Activated CD4-positive, alpha-beta T cell treated with anti-CD3 and anti-CD28 coated beads for 48 hours (primary cell): ENCODE results near the gene SLC22A3.
"Not testable (repeated sequence)": the region's sequence is repeated elsewhere in the genome, so short reads cannot be mapped to it uniquely, and the experiment has no call there.

Source experiments
- DNase-seq: peaks from one replicate; pipeline ENCODE4 v3.0.0-alpha.2; 2020

The SLC22A3 gene

GRCh38 chr6:160420253-160420968 is 72.2 kb downstream of the SLC22A3 start:
- no peak for DNase-seq

GRCh38 chr6:160420969-160421556 is 72.9 kb downstream of the SLC22A3 start:
- DNase-seq: no peak

GRCh38 chr6:160421854-160422253 is 73.7 kb downstream of the SLC22A3 start:
- DNase-seq: no peak

GRCh38 chr6:160424256-160424655 is 76.1 kb downstream of the SLC22A3 start:
- no peak for DNase-seq

- no peak for DNase-seq
These were observed 78.0 kb downstream of the SLC22A3 start for GRCh38 chr6:160426136-160426535.

- DNase-seq: no peak
These were observed 79.3 kb downstream of the SLC22A3 start for GRCh38 chr6:160427312-160428068.

- no peak for DNase-seq
These were observed 79.9 kb downstream of the SLC22A3 start for GRCh38 chr6:160428069-160428430.

GRCh38 chr6:160428818-160429619 is 80.8 kb downstream of the SLC22A3 start:
- DNase-seq: no peak

- no peak for DNase-seq
These were observed 81.4 kb downstream of the SLC22A3 start for GRCh38 chr6:160429620-160429895.

- DNase-seq: no peak
These were observed 82.0 kb downstream of the SLC22A3 start for GRCh38 chr6:160430203-160430602.

- no peak for DNase-seq
These were observed 82.6 kb downstream of the SLC22A3 start for GRCh38 chr6:160430751-160431150.

- DNase-seq: no peak
These were observed 83.0 kb downstream of the SLC22A3 start for GRCh38 chr6:160431226-160431625.

GRCh38 chr6:160431791-160432404 is 83.7 kb downstream of the SLC22A3 start:
- DNase-seq: no peak

GRCh38 chr6:160435935-160436334 is 87.8 kb downstream of the SLC22A3 start:
- DNase-seq: no peak

- no peak for DNase-seq
These were observed 89.0 kb downstream of the SLC22A3 start for GRCh38 chr6:160437154-160437553.

GRCh38 chr6:160437775-160438174 is 89.6 kb downstream of the SLC22A3 start:
- no peak for DNase-seq

GRCh38 chr6:160438481-160438880 is 90.3 kb downstream of the SLC22A3 start:
- DNase-seq: no peak

GRCh38 chr6:160439751-160440150 is 91.6 kb downstream of the SLC22A3 start:
- no peak for DNase-seq

GRCh38 chr6:160442151-160442550 is 94.0 kb downstream of the SLC22A3 start:
- no peak for DNase-seq

- DNase-seq: no peak
These were observed 97.0 kb downstream of the SLC22A3 start for GRCh38 chr6:160445130-160445529.

- DNase-seq: no peak
These were observed 99.2 kb downstream of the SLC22A3 start for GRCh38 chr6:160447350-160447749.

GRCh38 chr6:160449787-160450186 is 101.6 kb downstream of the SLC22A3 start:
- not testable (repeated sequence) for DNase-seq

- DNase-seq: no peak
These were observed 102.7 kb downstream of the SLC22A3 start for GRCh38 chr6:160450849-160451248.
